ENCODE data around the gene TBX3. TPM values are rescaled to one million over a fixed set of nuclear protein-coding genes. Genes with fewer than 3 reads are reported as not detected.
A peak's percentile ranks its signal among the peaks of the same experiment; 100 is the strongest.

TBX3 gene
- total RNA-seq = 10 to 100 TPM in 1 of 2 donors, 1 to 10 TPM in 1; 5.8 to 23.0 TPM
- 10 to 100 TPM; 12.2 to 26.8 TPM for polyA plus RNA-seq

GRCh38 chr12:114684098-114684869, at the start of gene TBX3:
Gene TBX3 (minus strand): TSS chr12:114684175. CDS start chr12:114683200, 975 bp downstream.
- TF ChIP-seq, protein P1, sequence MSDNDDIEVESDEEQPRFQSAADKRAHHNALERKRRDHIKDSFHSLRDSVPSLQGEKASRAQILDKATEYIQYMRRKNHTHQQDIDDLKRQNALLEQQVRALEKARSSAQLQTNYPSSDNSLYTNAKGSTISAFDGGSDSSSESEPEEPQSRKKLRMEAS (IDR thresholded peaks at IDR 0.05) = peak; percentile 62
- TF ChIP-seq EGR1 (IDR thresholded peaks at IDR 0.05; ENCODE audit: low read depth in 2 of 2) = peak in 1 of 2 donors; percentile 88
- TF ChIP-seq SP1 (IDR thresholded peaks at IDR 0.05) = peak; percentile 80
- TF ChIP-seq FOXA2 (IDR thresholded peaks at IDR 0.05) = peak; percentile 96
- no peak for TF ChIP-seq HNF4G (IDR thresholded peaks at IDR 0.05)
- peak in 1 of 2 donors; percentile 46 for TF ChIP-seq JUND (IDR thresholded peaks at IDR 0.05)
- no peak for TF ChIP-seq GABPA (IDR thresholded peaks at IDR 0.05 in 1 of 2, conservative IDR thresholded peaks at IDR 0.05 in 1 of 2)
- peak; percentile 43 to 55 for TF ChIP-seq HNF4A (conservative IDR thresholded peaks at IDR 0.05)
- TF ChIP-seq TAF1 (conservative IDR thresholded peaks at IDR 0.05) = peak; percentile 98
- TF ChIP-seq REST (IDR thresholded peaks at IDR 0.05) = peak; percentile 96
- no peak for TF ChIP-seq NR2F2 (IDR thresholded peaks at IDR 0.05)
- TF ChIP-seq YY1 (IDR thresholded peaks at IDR 0.05) = peak; percentile 91
- peak; percentile 55 for TF ChIP-seq CTCF (IDR thresholded peaks at IDR 0.05; ENCODE audit: low read depth, low read length, missing input control)
- TF ChIP-seq RAD21 (IDR thresholded peaks at IDR 0.05) = peak; percentile 70 to 77
- TF ChIP-seq, protein P2, sequence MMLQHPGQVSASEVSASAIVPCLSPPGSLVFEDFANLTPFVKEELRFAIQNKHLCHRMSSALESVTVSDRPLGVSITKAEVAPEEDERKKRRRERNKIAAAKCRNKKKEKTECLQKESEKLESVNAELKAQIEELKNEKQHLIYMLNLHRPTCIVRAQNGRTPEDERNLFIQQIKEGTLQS (IDR thresholded peaks at IDR 0.05) = no peak
- TF ChIP-seq RXRA (IDR thresholded peaks at IDR 0.05) = peak; percentile 57 to 71
- TF ChIP-seq, protein P3, sequence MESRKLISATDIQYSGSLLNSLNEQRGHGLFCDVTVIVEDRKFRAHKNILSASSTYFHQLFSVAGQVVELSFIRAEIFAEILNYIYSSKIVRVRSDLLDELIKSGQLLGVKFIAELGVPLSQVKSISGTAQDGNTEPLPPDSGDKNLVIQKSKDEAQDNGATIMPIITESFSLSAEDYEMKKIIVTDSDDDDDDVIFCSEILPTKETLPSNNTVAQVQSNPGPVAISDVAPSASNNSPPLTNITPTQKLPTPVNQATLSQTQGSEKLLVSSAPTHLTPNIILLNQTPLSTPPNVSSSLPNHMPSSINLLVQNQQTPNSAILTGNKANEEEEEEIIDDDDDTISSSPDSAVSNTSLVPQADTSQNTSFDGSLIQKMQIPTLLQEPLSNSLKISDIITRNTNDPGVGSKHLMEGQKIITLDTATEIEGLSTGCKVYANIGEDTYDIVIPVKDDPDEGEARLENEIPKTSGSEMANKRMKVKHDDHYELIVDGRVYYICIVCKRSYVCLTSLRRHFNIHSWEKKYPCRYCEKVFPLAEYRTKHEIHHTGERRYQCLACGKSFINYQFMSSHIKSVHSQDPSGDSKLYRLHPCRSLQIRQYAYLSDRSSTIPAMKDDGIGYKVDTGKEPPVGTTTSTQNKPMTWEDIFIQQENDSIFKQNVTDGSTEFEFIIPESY (IDR thresholded peaks at IDR 0.05) = peak; percentile 63
- peak; percentile 86 for TF ChIP-seq FOXA1 (IDR thresholded peaks at IDR 0.05)
- H3K36me3 ChIP-seq (ENCODE audit: control insufficient read depth in 4 of 4, insufficient read depth in 3 of 4, low read depth in 1 of 4, low read length in 3 of 4) = peaks cover 0 to 3% (median under 1%) of the 10 kb centered on the region in 4 donors
- WGBS = under 1% methylated on average over 76 of the region's 76 CpGs
- peaks cover 2 to 22% (median 5%) of the 10 kb centered on the region in 4 donors for H3K4me1 ChIP-seq (ENCODE audit: control insufficient read depth in 4 of 4, insufficient read depth in 4 of 4, low read length in 3 of 4)
- H3K27ac ChIP-seq (ENCODE audit: low read depth in 1 of 2, low read length in 2 of 2) = peak within 1 kb of the TSS; percentile 93 to 95
- no peaks in the 10 kb centered on the region for H3K27me3 ChIP-seq (ENCODE audit: control insufficient read depth in 4 of 4, insufficient read depth in 4 of 4, low read length in 3 of 4)
- H3K9me3 ChIP-seq (ENCODE audit: control insufficient read depth in 4 of 4, low read length in 3 of 4) = no peaks in the 10 kb centered on the region
- peak within 1 kb of the TSS; percentile 67 to 83 (median 79) for H3K4me3 ChIP-seq (ENCODE audit: low read depth in 1 of 3, low read length in 3 of 3)
- H3K9ac ChIP-seq (ENCODE audit: low read depth in 1 of 2, low read length in 2 of 2) = peak within 1 kb of the TSS; percentile 92 to 97
- DNase-seq (ENCODE audit: low spot score) = peak; percentile 78

All from liver (tissue), 9 donors.